H9 (cell line): ENCODE results near the gene TXLNB. TPM values are rescaled to one million over a fixed set of nuclear protein-coding genes. Genes with fewer than 3 reads are reported as not detected.

ENCODE experiments used
- DNase-seq: peaks from one replicate; pipeline ENCODE4 v3.0.0-alpha.2; 2017
- H2AFZ ChIP-seq: one replicate; pipeline ENCODE4 v1.6.1; 2013; ENCODE audit warnings: mild to moderate bottlenecking, low read length, control low read depth, moderate library complexity
- H2AK5ac ChIP-seq: 2 replicates; pipeline ENCODE4 v1.6.1; 2013; ENCODE audit warnings: low read length, control low read depth, mixed read lengths; ENCODE audit not compliant: insufficient read length
- H2BK120ac ChIP-seq: one replicate; pipeline ENCODE4 v1.6.1; 2013; ENCODE audit warnings: low read depth, mild to moderate bottlenecking, low read length, control low read depth, inconsistent platforms; ENCODE audit not compliant: poor library complexity, severe bottlenecking
- H2BK12ac ChIP-seq: 2 replicates; pipeline ENCODE4 v1.6.1; 2013; ENCODE audit warnings: low read length, control low read depth, mixed read lengths, low read depth; ENCODE audit not compliant: insufficient read length
- H2BK15ac ChIP-seq: 2 replicates; pipeline ENCODE4 v1.6.1; 2013; ENCODE audit warnings: low read depth, low read length, control low read depth
- H2BK20ac ChIP-seq: one replicate; pipeline ENCODE4 v1.6.1; 2013; ENCODE audit warnings: low read depth, mild to moderate bottlenecking, low read length, control low read depth, inconsistent platforms; ENCODE audit not compliant: poor library complexity, severe bottlenecking
- H2BK5ac ChIP-seq: 2 replicates; pipeline ENCODE4 v1.6.1; 2013; ENCODE audit warnings: low read length, control low read depth, mixed read lengths; ENCODE audit not compliant: insufficient read length
- H3K14ac ChIP-seq: 2 replicates; pipeline ENCODE4 v1.6.1; 2013; ENCODE audit warnings: low read length, control low read depth; ENCODE audit not compliant: insufficient read depth
- H3K18ac ChIP-seq: 2 replicates; pipeline ENCODE4 v1.6.1; 2013; ENCODE audit warnings: low read depth, mild to moderate bottlenecking, mixed read lengths, low read length, control low read depth; ENCODE audit not compliant: insufficient read length
- H3K23ac ChIP-seq: 2 replicates; pipeline ENCODE4 v1.6.1; 2013; ENCODE audit warnings: low read length, control low read depth, mixed read lengths, low read depth; ENCODE audit not compliant: insufficient read length
- H3K23me2 ChIP-seq: 2 replicates; pipeline ENCODE4 v1.6.1; 2013; ENCODE audit warnings: low read depth, mild to moderate bottlenecking, mixed read lengths, low read length, control low read depth; ENCODE audit not compliant: insufficient read length, poor library complexity, severe bottlenecking
- H3K27ac ChIP-seq: 2 replicates; pipeline ENCODE4 v1.5.1; 2013; ENCODE audit warnings: low read length, control low read depth, mixed read lengths, low read depth; ENCODE audit not compliant: insufficient read length
- H3K27me3 ChIP-seq: 2 replicates; pipeline ENCODE4 v1.6.1; 2013; ENCODE audit warnings: low read length, control low read depth, inconsistent platforms; ENCODE audit not compliant: insufficient read depth
- H3K4ac ChIP-seq: 2 replicates; pipeline ENCODE4 v1.6.1; 2013; ENCODE audit warnings: low read depth, mild to moderate bottlenecking, control low read depth, inconsistent platforms, low read length, moderate library complexity
- H3K4me1 ChIP-seq: 2 replicates; pipeline ENCODE4 v1.6.1; 2013; ENCODE audit warnings: low read length, control low read depth, inconsistent platforms; ENCODE audit not compliant: insufficient read depth
- H3K4me2 ChIP-seq: 2 replicates; pipeline ENCODE4 v1.6.1; 2013; ENCODE audit warnings: low read length, control low read depth, mixed read lengths; ENCODE audit not compliant: insufficient read length, insufficient read depth
- H3K56ac ChIP-seq: 2 replicates; pipeline ENCODE4 v1.6.1; 2013; ENCODE audit warnings: low read depth, mild to moderate bottlenecking, mixed read lengths, low read length, control low read depth; ENCODE audit not compliant: insufficient read length
- H3K79me1 ChIP-seq: 2 replicates; pipeline ENCODE4 v1.6.1; 2013; ENCODE audit warnings: low read depth, mild to moderate bottlenecking, moderate library complexity, low read length, control low read depth, inconsistent platforms; ENCODE audit not compliant: insufficient read depth, poor library complexity, severe bottlenecking
- H3K79me2 ChIP-seq: 2 replicates; pipeline ENCODE4 v1.6.1; 2013; ENCODE audit warnings: low read length, control low read depth, inconsistent platforms; ENCODE audit not compliant: insufficient read depth
- H3K9ac ChIP-seq: 2 replicates; pipeline ENCODE4 v1.6.1; 2013; ENCODE audit warnings: low read length, control low read depth, mixed read lengths; ENCODE audit not compliant: insufficient read length; ENCODE audit errors: extremely low read depth
- H3K9me3 ChIP-seq: one replicate; pipeline ENCODE4 v1.6.1; 2013; ENCODE audit warnings: low read depth, low read length, inconsistent platforms; ENCODE audit not compliant: control insufficient read depth
- H3T11ph ChIP-seq: one replicate; pipeline ENCODE4 v1.6.1; 2013; ENCODE audit warnings: mild to moderate bottlenecking, low read length, control low read depth, inconsistent platforms
- H4K20me1 ChIP-seq: one replicate; pipeline ENCODE4 v1.6.1; 2013; ENCODE audit not compliant: control insufficient read depth, insufficient read length, insufficient read depth
- H4K5ac ChIP-seq: 2 replicates; pipeline ENCODE4 v1.6.1; 2013; ENCODE audit warnings: low read depth, mild to moderate bottlenecking, mixed read lengths, low read length, control low read depth; ENCODE audit not compliant: insufficient read length
- H4K8ac ChIP-seq: replicated peaks from 2 replicates; pipeline ENCODE4 v1.6.1; 2013; ENCODE audit warnings: low read length, control low read depth, mixed read lengths, low read depth; ENCODE audit not compliant: insufficient read length
- H4K91ac ChIP-seq: 2 replicates; pipeline ENCODE4 v1.6.1; 2013; ENCODE audit warnings: low read depth, mild to moderate bottlenecking, moderate library complexity, mixed read lengths, low read length, control low read depth; ENCODE audit not compliant: insufficient read length
- H3K27ac Mint-ChIP-seq, 3 experiments: 2 replicates in 2 of 3; 3 replicates in 1 of 3; pipeline ENCODE4 v1.8.0; 2020 to 2021; ENCODE audit warnings: mixed read lengths in 3 of 3, mild to moderate bottlenecking in 1 of 3, moderate library complexity in 1 of 3
- H3K27me3 Mint-ChIP-seq: 2 replicates; pipeline ENCODE4 v1.8.0; 2021; ENCODE audit warnings: low read depth, mild to moderate bottlenecking, moderate library complexity, mixed read lengths
- H3K36me3 Mint-ChIP-seq, 3 experiments: 2 replicates in 2 of 3; 3 replicates in 1 of 3; pipeline ENCODE4 v1.8.0; 2020 to 2021; ENCODE audit warnings: low read depth in 3 of 3, mixed read lengths in 3 of 3; ENCODE audit not compliant: insufficient read depth in 1 of 3
- H3K4me1 Mint-ChIP-seq, 2 experiments: 2 replicates each; pipeline ENCODE4 v1.8.0; 2020; ENCODE audit warnings: mixed read lengths in 2 of 2
- H3K4me3 Mint-ChIP-seq, 2 experiments: 2 replicates in 1 of 2; 3 replicates in 1 of 2; pipeline ENCODE4 v1.8.0; 2020 to 2021; ENCODE audit warnings: mild to moderate bottlenecking in 2 of 2, mixed read lengths in 2 of 2, moderate library complexity in 1 of 2
- H3K9me3 Mint-ChIP-seq, 2 experiments: 2 replicates in 1 of 2; 3 replicates in 1 of 2; pipeline ENCODE4 v1.8.0; 2020; ENCODE audit warnings: mild to moderate bottlenecking in 2 of 2, mixed read lengths in 2 of 2, moderate library complexity in 1 of 2
- WGBS: extraction: QIAGEN DNeasy Blood & Tissue Kit; methylation state at CpG from one replicate; pipeline ENCODE4 v1.1.7; 2013; ENCODE audit warnings: missing lambda C conversion rate, low lambda C conversion rate, mixed read lengths; ENCODE audit not compliant: insufficient read length; ENCODE audit errors: extremely low coverage; 5-methylcytosine and 5-hydroxymethylcytosine counted together
- total RNA-seq: library from RNA; stranded (reverse); gene quantifications from 2 replicates; pipeline ENCODE4 v1.2.1, GENCODE V29; 2021
- TF ChIP-seq, protein P1 (sequence below): fragments of 200-600 bp; sonication (generic); conservative IDR thresholded peaks from 3 replicates; pipeline ENCODE4 v1.8.0; 2021; ENCODE audit warnings: antibody characterized with exemption, mild to moderate bottlenecking

Gene TXLNB
- total RNA-seq, 1 experiment from 2014 or later: 0.04 TPM

DNA sequence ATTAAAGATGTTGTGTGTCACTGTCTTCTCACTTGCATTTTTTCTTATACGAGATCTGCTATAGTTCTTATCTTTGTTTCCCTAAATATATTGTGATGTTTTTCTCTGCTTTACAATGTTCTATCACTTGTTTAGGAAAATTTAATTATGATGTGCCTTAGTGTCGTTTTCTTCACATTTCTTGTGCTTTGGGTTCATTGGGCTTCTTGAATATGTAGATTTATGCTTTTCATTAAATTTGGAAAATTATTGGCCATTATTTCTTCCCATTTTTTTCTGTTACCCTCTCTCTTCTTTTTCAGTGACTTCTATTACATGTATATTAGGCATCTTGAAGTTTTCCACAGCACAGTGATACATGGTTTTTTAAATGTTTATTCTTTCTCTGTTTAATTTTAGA lies 49.3 kb upstream of the TXLNB start:
- H3K14ac ChIP-seq: no peak overlapping the region
- no peak overlapping the region for H2BK15ac ChIP-seq
- TF ChIP-seq, protein P1, sequence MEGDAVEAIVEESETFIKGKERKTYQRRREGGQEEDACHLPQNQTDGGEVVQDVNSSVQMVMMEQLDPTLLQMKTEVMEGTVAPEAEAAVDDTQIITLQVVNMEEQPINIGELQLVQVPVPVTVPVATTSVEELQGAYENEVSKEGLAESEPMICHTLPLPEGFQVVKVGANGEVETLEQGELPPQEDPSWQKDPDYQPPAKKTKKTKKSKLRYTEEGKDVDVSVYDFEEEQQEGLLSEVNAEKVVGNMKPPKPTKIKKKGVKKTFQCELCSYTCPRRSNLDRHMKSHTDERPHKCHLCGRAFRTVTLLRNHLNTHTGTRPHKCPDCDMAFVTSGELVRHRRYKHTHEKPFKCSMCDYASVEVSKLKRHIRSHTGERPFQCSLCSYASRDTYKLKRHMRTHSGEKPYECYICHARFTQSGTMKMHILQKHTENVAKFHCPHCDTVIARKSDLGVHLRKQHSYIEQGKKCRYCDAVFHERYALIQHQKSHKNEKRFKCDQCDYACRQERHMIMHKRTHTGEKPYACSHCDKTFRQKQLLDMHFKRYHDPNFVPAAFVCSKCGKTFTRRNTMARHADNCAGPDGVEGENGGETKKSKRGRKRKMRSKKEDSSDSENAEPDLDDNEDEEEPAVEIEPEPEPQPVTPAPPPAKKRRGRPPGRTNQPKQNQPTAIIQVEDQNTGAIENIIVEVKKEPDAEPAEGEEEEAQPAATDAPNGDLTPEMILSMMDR: no peak
- H2BK120ac ChIP-seq: no peak overlapping the region
- H4K91ac ChIP-seq: no peak overlapping the region
- Mint-ChIP-seq H3K36me3 (peaks cover 0 to 10% (median 0%) of the 10 kb centered on the region in 3 experiments; a peak in 2 of 7 replicates), H3K9me3 (no peaks in the 10 kb centered on the region; a peak in 1 of 5 replicates), H3K4me1 (peaks cover 29 to 33% of the 10 kb centered on the region in 2 experiments), H3K27me3 (no peaks in the 10 kb centered on the region), H3K27ac (no peak overlapping the region), H3K4me3 (no peak overlapping the region)
- no peak overlapping the region for H2AK5ac ChIP-seq
- DNase-seq: no peak
- H3T11ph ChIP-seq: no peak overlapping the region
- no peak overlapping the region for H3K56ac ChIP-seq
- H3K27me3 ChIP-seq: no peaks in the 10 kb centered on the region
- H4K8ac ChIP-seq: no peak overlapping the region
- no peaks in the 10 kb centered on the region for H3K23me2 ChIP-seq
- no peak overlapping the region for H3K9ac ChIP-seq
- no peak overlapping the region for H3K18ac ChIP-seq
- no peaks in the 10 kb centered on the region for H3K79me1 ChIP-seq
- no peak overlapping the region for H3K23ac ChIP-seq
- H3K9me3 ChIP-seq: no peaks in the 10 kb centered on the region
- no peak overlapping the region for H3K4me2 ChIP-seq
- H4K20me1 ChIP-seq: no peaks in the 10 kb centered on the region
- H2BK20ac ChIP-seq: no peak overlapping the region
- peaks cover 6% of the 10 kb centered on the region; the same call in 1 of the 2 replicates for H3K4me1 ChIP-seq
- no peak overlapping the region for H3K4ac ChIP-seq
- H3K79me2 ChIP-seq: no peaks in the 10 kb centered on the region
- H2BK5ac ChIP-seq: no peak overlapping the region
- no peak overlapping the region for H4K5ac ChIP-seq
- no CpG with 5 or more reads among the region's 2 CpGs for WGBS
- no peak overlapping the region for H2AFZ ChIP-seq
- no peak overlapping the region for H3K27ac ChIP-seq
- no peak overlapping the region for H2BK12ac ChIP-seq
